ENCODE results near the gene ARHGEF16.

DNA sequence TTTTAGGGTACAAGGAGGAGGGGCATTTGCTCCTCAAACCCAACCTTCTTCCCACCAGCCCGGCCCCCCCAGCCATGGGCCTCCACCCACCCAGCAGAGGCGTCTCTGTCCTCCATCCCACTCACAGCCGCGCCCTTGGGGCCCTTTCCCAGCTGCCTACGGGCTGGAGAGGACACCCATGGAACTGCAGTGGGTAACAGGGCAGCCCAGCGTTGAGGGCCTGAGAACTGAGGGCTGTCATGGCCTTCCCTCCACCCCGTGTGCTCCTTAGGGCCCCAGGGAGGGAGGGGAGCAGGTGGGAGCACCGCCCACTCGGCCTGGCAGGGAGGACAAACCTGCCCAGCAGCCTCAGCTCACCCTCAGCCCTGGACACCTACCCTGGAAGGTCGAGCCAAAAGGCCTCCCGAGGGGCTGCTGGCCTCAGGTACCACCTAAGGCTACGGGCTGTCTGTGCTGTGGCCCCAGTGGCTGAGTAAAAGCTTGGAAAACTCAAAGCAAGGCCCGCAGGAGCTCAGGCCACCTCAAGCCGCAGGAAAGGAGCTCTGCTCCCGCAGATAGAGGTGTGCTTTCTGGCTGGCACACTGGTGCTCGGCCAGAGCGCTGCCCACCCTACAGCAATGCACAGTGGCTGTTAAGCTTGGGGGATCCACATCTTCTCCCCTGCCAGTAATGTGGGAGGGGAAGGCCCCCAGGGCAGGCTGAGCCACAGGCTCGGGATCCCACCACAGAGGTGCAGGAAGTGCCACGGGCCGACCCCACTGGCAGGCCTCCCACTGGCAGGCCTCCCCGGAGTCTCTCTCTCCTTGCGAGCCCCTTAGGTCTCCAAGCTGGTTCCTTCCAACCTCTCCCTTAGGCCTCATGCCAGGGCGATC, 2.2 kb upstream of the ARHGEF16 start:
- TF ChIP-seq, protein P1, sequence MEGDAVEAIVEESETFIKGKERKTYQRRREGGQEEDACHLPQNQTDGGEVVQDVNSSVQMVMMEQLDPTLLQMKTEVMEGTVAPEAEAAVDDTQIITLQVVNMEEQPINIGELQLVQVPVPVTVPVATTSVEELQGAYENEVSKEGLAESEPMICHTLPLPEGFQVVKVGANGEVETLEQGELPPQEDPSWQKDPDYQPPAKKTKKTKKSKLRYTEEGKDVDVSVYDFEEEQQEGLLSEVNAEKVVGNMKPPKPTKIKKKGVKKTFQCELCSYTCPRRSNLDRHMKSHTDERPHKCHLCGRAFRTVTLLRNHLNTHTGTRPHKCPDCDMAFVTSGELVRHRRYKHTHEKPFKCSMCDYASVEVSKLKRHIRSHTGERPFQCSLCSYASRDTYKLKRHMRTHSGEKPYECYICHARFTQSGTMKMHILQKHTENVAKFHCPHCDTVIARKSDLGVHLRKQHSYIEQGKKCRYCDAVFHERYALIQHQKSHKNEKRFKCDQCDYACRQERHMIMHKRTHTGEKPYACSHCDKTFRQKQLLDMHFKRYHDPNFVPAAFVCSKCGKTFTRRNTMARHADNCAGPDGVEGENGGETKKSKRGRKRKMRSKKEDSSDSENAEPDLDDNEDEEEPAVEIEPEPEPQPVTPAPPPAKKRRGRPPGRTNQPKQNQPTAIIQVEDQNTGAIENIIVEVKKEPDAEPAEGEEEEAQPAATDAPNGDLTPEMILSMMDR (IDR thresholded peaks at IDR 0.05), result no peak
- TF ChIP-seq EZH2phosphoT487 (IDR thresholded peaks at IDR 0.05), result no peak
- no peak for TF ChIP-seq EZH2 (IDR thresholded peaks at IDR 0.05)
